IPS-20b (cell line): ENCODE measurements around the gene CCDC192.

Source experiments
- H3K27ac ChIP-seq: one replicate; pipeline ENCODE4 v1.5.1; 2013; ENCODE audit warnings: low read length
- H3K27me3 ChIP-seq: 2 replicates; pipeline ENCODE4 v1.6.1; 2013; ENCODE audit warnings: mild to moderate bottlenecking, low read length, inconsistent platforms; ENCODE audit not compliant: insufficient read depth
- H3K36me3 ChIP-seq: 2 replicates; pipeline ENCODE4 v1.6.1; 2013; ENCODE audit warnings: low read depth, mild to moderate bottlenecking, inconsistent platforms, low read length, moderate library complexity; ENCODE audit not compliant: insufficient read depth
- H3K4me1 ChIP-seq: 2 replicates; pipeline ENCODE4 v1.6.1; 2013; ENCODE audit warnings: mild to moderate bottlenecking, control low read depth, inconsistent platforms, low read length, moderate library complexity; ENCODE audit not compliant: insufficient read depth
- H3K4me3 ChIP-seq: 2 replicates; pipeline ENCODE4 v1.5.1; 2013; ENCODE audit warnings: mild to moderate bottlenecking, low read length, inconsistent platforms
- H3K9ac ChIP-seq: 2 replicates; pipeline ENCODE4 v1.6.1; 2013; ENCODE audit warnings: low read depth, mild to moderate bottlenecking, inconsistent platforms, low read length, moderate library complexity
- H3K9me3 ChIP-seq: 2 replicates; pipeline ENCODE4 v1.6.1; 2013; ENCODE audit warnings: mild to moderate bottlenecking, low read depth, low read length, inconsistent platforms; ENCODE audit not compliant: insufficient read depth

CCDC192 gene

DNA sequence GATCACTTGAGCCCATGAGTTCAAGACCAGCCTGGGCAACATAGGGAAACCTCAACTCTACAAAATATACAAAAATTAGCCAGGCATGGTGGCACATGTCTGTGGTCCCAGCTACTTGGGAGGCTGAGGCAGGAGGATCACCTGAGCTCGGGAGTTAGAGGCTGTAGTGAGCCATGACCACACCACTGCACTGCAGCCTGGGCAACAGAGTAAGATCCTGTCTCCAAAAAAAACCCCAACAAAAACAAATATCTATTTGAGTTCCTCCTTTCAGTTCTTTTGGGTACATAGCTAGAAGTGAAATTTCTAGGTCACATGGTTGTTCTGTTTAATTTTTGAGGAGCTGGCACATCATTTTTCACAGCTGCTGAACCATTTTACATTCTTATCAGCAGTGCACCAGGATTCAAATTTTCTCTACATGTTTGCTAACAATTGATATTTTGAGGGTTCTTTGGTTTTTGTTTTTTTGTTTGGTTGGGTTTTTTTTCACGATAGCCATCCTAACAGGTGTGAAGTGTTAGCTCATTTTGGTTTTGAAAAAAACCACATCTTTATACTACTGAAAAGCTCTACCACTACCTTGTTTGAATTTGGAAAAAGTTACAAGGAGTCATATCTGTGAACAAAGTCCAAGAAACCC is 203.5 kb downstream of the CCDC192 start:
- Histone ChIP-seq H3K27ac (no peak overlapping the region), H3K9ac (no peak overlapping the region)

DNA sequence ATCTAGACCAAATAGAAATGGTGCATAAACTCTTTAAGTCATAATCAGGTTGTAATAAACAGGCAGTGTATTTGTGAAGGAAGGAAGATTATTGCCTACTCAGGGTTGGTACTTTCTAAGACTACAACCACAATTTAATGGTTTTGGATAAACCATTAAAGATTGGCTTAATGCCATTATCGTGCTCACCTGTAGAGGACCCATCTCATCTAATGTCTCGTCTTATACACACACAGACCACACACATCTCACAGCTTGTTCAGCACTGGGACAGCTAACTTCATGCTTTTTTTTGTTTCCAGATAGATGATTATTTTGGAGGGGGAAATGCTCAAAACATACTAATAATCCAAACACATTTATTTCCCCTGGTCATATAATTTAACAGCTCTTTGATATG is 204.7 kb downstream of the CCDC192 start:
- Histone ChIP-seq H3K36me3 (no peaks in the 10 kb centered on the region), H3K4me1 (no peaks in the 10 kb centered on the region), H3K4me3 (no peak overlapping the region), H3K27ac (no peak overlapping the region), H3K9me3 (no peaks in the 10 kb centered on the region), H3K9ac (no peak overlapping the region), H3K27me3 (no peaks in the 10 kb centered on the region)

More for the DNA sequence above, 203.5 kb downstream of the CCDC192 start:
- H3K36me3 ChIP-seq, result no peaks in the 10 kb centered on the region
- no peak overlapping the region for H3K4me3 ChIP-seq
- H3K9me3 ChIP-seq, result no peaks in the 10 kb centered on the region
- no peaks in the 10 kb centered on the region for H3K27me3 ChIP-seq
- no peaks in the 10 kb centered on the region for H3K4me1 ChIP-seq

DNA sequence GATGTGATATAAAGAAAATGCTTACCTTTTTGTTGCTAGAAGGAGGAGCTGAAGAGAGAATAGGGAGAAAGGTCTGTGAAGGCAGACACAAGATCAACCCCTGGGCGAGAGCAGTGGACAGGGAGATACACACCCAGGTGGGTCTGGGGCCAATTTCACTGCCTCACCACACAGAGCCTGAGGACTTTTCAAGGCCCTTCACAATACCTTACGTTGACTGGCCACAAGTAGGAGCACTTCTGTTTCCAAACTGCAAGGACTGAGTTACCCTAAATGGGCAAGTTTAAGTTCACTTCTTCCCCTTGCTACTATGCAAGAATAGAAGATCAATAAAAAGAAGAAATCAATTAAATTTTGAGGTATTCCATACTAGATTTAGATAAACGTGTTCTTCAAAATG is 205.9 kb downstream of the CCDC192 start:
- no peaks in the 10 kb centered on the region for H3K27me3 ChIP-seq
- no peaks in the 10 kb centered on the region for H3K4me1 ChIP-seq

DNA sequence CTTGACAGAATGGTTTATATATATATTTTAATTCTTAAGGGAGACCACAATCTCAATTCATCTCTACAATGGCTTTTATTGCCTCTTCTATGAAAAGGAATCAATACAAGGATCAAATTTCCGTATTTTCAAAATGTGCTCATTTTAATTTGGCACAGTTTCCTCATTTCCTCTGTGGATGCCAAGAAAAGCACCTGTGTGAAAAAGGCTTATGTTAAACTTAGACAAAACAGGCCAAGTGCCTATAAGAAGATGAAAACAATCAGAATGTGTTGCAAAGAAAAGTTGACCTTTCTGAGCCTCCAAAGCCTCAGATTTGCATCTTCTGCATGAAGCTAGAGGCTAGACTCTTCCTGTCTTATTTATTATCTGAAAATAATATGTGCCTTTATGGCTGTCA is 206.6 kb downstream of the CCDC192 start:
- H3K4me3 ChIP-seq, result no peak overlapping the region
- no peak overlapping the region for H3K27ac ChIP-seq
- H3K9ac ChIP-seq, result no peak overlapping the region
- no peaks in the 10 kb centered on the region for H3K9me3 ChIP-seq
- H3K4me1 ChIP-seq, result no peaks in the 10 kb centered on the region
- no peaks in the 10 kb centered on the region for H3K27me3 ChIP-seq
- H3K36me3 ChIP-seq, result no peaks in the 10 kb centered on the region

More for the DNA sequence above, 205.9 kb downstream of the CCDC192 start:
- no peak overlapping the region for H3K4me3 ChIP-seq
- no peaks in the 10 kb centered on the region for H3K36me3 ChIP-seq
- no peak overlapping the region for H3K27ac ChIP-seq
- no peaks in the 10 kb centered on the region for H3K9me3 ChIP-seq
- H3K9ac ChIP-seq, result no peak overlapping the region

DNA sequence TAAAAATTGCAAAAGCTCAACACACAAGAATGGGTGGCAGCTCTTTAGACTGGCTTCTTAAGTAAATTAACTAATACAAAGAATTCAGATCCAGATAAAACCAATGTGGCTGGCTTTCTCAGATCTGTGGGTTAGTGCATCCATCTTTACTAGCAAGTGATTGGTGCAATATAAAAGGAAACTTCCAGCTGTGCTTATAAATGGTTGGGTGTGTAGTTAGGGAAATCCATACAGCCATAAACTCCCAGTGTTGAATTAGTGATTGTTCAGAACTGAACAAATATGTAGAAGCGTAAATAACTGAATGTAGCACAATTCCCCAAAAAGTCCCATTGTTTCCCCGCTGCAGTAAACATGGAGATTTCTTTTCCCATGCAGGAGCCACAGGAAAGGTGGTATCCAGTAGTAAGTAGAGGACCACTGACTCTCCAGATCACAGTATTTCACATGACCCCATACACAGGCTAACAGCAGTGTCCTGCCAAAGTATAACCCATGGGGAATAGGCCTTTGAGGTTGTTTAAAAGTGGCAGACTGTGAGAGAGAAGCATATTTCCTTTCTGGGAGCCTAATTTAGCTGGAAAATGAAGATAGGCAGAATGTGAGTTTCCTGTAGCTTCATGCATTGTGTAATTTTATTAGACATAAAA is 207.2 kb downstream of the CCDC192 start:
- H3K4me3 ChIP-seq, result no peak overlapping the region
- no peaks in the 10 kb centered on the region for H3K27me3 ChIP-seq
- no peaks in the 10 kb centered on the region for H3K4me1 ChIP-seq
- H3K36me3 ChIP-seq, result no peaks in the 10 kb centered on the region
- H3K9me3 ChIP-seq, result no peaks in the 10 kb centered on the region
- H3K27ac ChIP-seq, result no peak overlapping the region
- H3K9ac ChIP-seq, result no peak overlapping the region

DNA sequence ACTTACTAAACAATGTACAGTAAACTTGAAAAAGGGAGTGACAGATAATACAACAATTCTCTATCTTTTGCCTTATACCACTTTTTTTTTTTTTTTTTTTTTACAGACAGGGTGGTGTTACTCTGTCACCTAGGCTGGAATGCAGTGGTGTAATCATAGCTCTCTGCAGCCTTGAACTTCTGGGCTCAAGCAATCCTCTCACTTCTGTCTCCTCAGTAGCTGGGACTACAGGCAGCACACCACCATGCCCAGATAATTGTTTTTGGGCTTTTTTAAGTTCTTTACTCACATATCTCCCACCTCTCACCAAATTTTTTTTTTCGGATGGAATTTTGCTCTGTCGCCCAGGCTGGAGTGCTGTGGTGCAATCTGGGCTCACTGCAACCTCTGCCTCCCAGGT is 208.4 kb downstream of the CCDC192 start:
- Histone ChIP-seq H3K4me1 (no peaks in the 10 kb centered on the region), H3K27me3 (no peaks in the 10 kb centered on the region), H3K27ac (no peak overlapping the region), H3K9me3 (no peaks in the 10 kb centered on the region), H3K4me3 (no peak overlapping the region), H3K9ac (no peak overlapping the region), H3K36me3 (no peaks in the 10 kb centered on the region)

DNA sequence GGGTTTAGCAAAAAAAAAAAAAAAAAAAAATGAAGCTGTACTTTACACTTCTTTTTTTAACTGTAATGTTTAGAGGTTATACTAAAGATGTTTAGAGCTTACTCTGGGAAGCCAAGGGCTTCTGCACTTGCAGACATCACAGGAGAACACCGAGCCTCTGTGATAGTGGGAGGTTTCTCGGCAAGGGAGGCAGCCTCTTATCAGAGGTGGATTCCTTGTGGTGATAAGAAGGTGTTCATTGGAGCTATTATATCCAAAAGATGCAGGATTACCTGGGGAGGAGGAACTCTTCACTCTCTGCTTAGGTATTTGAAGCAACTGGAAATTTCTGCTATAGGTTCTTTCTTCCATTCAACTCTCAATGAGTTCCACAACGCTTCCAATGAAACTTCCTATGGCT is 209.2 kb downstream of the CCDC192 start:
- Histone ChIP-seq H3K9me3 (no peaks in the 10 kb centered on the region), H3K27me3 (no peaks in the 10 kb centered on the region)

DNA sequence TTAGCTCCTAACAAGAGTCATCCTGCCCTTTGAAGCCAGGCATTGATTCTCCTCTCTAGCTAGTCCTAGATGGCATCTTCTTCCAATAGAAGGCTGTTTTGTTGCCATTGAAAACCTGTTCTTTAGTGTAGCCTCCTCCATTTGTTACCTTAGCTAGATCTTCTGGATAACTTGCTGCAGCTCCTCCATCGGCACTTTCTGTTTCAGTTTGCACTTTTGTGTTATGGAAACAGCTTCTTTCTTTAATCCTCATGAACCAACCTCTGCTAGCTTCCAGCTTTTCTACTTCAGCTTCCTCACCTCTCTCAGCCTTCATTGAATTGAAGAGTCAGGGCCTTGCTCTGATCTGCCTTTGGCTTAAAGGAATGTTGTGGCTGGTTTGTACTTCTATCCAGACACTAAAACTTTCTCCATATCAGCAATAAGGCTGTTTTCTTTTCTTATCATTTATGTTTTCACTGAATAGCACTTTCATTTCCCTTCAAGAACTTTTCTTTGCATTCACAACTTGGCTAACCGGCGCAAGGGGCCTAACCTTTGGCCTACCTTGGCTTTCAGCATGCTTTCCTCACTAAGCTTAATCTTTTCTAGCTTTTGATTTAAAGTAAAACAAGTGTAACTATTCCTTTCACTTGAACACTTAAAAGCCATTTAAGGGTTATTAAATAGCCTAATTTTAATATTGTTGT is 213.8 kb downstream of the CCDC192 start:
- H3K9ac ChIP-seq, result no peak overlapping the region
- H3K4me3 ChIP-seq, result no peak overlapping the region
- H3K4me1 ChIP-seq, result no peaks in the 10 kb centered on the region
- no peak overlapping the region for H3K27ac ChIP-seq
- no peaks in the 10 kb centered on the region for H3K27me3 ChIP-seq
- no peaks in the 10 kb centered on the region for H3K36me3 ChIP-seq
- H3K9me3 ChIP-seq, result no peaks in the 10 kb centered on the region

More for the DNA sequence above, 209.2 kb downstream of the CCDC192 start:
- Histone ChIP-seq H3K36me3 (no peaks in the 10 kb centered on the region), H3K4me3 (no peak overlapping the region), H3K9ac (no peak overlapping the region), H3K27ac (no peak overlapping the region), H3K4me1 (no peaks in the 10 kb centered on the region)

DNA sequence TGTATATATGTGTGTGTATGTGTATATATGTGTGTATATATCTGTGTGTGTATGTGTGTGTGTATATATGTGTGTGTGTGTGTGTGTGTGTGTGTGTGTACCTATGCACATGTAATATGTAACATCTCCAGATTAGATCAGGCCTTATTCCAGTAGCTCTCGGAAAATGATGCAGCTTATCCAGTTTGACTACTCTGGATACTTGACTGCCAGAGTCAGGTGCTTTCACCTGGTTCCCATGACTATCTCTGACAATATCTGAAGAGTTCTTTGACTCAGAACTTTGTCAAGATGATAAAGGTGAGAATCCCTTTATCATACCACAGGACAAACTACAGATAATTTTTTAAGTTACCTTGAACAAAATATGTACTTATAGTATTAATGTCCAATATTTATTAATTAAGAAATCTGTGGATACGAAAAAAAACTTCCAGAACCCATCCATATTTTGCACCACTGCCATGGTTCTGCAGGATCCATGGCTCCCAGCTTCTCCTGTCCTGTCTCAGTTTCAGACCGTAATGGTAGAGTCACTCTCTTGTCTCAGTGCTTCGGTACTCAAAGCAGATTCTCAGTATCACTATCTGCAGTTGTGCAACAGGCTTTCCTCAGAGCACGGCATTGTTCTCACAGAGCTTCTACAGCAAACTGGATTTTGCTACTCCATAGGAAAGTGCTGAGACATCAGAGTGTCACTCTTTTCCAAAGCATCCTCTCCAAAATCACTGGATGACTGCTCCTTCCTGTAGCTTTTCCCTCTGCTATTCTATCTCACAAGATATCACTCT is 216.0 kb downstream of the CCDC192 start:
- Histone ChIP-seq H3K9ac (no peak overlapping the region), H3K27ac (no peak overlapping the region), H3K9me3 (no peaks in the 10 kb centered on the region), H3K36me3 (no peaks in the 10 kb centered on the region), H3K4me3 (no peak overlapping the region), H3K4me1 (peaks cover under 1% of the 10 kb centered on the region; the same call in 1 of the 2 replicates), H3K27me3 (no peaks in the 10 kb centered on the region)

DNA sequence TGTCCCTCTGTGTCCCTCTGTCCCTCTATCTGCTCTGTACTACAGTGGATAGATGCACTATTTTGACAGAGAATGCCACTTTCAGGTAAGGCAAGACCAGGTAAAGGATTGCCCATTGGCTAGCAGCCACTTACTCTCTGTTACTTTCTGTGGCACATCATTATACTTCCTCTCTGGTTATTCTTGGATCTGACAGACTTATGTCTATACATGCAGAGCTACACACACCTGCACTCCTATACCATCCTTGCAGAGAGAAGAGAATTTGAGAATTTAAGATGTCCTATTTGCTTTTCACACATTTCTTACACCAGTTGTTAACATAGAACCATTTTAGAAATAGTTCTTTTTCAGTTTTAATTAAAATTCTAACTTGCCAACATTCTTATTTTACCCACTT is 216.6 kb downstream of the CCDC192 start:
- H3K9ac ChIP-seq, result no peak overlapping the region
- H3K27me3 ChIP-seq, result no peaks in the 10 kb centered on the region
- no peaks in the 10 kb centered on the region for H3K9me3 ChIP-seq
- H3K27ac ChIP-seq, result no peak overlapping the region
- no peak overlapping the region for H3K4me3 ChIP-seq
- H3K4me1 ChIP-seq, result peaks cover 3% of the 10 kb centered on the region; the same call in 1 of the 2 replicates
- no peaks in the 10 kb centered on the region for H3K36me3 ChIP-seq

DNA sequence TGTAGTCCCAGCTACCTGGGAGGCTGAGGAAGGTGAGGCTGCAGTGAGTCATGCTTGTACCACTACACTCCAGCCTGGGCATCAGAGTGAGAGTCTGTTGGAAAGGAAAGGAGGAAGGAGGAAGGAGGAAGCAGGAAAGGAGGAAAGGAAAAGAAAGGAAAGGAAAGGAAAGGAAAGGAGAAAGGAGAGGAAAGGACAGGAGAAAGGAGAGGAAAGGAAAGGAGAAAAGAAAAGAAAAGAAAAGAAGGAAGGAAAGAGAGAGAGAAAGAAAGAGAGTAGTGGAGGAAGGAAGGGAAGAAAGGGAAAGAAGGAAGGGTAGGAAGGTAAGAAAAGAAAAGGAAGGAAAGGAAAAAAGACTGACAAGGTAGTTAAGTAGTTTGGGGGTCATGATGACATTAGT is 217.7 kb downstream of the CCDC192 start:
- Histone ChIP-seq H3K27ac (no peak overlapping the region), H3K4me3 (no peak overlapping the region), H3K27me3 (no peaks in the 10 kb centered on the region), H3K9ac (no peak overlapping the region), H3K36me3 (no peaks in the 10 kb centered on the region), H3K9me3 (no peaks in the 10 kb centered on the region), H3K4me1 (peaks cover 3% of the 10 kb centered on the region; the same call in 1 of the 2 replicates)
